ENCODE measurements around the gene HYAL1.
"Not testable (repeated sequence)": the region's sequence is repeated elsewhere in the genome, so short reads cannot be mapped to it uniquely, and the experiment has no call there.

HYAL1 gene

DNA sequence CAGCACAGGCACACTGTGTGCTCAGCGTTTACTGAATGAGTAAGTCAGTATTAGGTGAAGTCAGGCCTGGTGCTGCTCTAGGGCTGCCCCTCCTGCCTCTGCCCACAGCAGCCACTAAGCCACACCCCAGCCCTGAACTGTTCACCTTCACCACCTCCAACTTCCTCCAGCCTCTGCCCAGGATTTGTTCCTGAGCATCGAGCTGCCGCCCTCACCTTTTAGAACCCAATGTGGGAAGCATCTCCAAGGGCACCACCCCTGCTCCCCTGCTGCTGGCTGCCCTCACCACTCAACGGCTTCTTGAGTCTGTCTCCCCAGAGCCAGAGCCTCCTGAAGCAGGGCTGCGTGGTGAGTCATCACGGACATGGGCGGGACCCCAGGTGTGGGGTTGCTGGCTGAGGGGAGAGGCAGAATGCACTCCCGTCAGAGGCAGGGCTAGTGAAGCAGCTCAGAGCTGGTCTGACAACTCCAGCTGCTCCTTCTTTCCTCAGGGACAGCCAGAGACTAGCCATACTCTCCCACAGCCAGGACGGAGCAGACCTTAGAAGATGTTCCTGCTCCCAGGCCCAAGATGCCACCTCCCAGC, 13.4 kb upstream of the HYAL1 start:
- DNase-seq = no peak

- no peak for DNase-seq
Observed at GRCh38 chr3:50314816-50315215, 11.4 kb upstream of the HYAL1 start.

GRCh38 chr3:50314342-50314741, 11.0 kb upstream of the HYAL1 start:
- no peak for DNase-seq

- DNase-seq = not testable (repeated sequence)
Observed at GRCh38 chr3:50312041-50312440, 8.7 kb upstream of the HYAL1 start.

- no peak for DNase-seq
Observed at GRCh38 chr3:50304601-50305000, 1.2 kb upstream of the HYAL1 start.

GRCh38 chr3:50302095-50303012, 1.0 kb downstream of the HYAL1 start:
- no peak for DNase-seq

DNA sequence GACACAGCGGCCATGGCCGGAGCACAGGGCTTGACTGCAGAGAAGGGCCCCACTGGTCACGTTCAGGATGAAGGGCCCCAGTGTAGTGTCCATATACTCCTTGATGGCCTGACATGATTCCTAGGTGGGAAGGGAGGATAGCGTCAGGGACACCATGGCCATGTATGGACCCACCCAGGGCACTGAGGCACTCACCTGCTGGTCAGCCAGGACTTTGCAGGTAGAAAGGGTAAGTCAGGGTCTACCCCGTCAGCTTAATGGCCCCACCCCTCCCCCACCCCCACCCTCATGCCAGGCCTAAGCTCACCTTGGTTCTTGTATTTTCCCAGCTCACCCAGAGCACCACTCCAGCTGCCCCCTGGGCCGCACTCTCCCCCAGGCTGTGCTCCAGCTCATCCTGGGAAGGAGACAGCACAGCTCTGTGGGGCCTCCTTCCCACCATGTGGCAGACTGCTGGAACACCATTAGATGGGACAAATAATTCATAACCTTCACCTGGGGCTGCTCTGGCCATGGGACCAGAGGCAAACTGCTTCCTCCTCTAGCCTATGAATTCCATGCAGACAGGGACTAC, 2.6 kb downstream of the HYAL1 start:
- no peak for DNase-seq

DNA sequence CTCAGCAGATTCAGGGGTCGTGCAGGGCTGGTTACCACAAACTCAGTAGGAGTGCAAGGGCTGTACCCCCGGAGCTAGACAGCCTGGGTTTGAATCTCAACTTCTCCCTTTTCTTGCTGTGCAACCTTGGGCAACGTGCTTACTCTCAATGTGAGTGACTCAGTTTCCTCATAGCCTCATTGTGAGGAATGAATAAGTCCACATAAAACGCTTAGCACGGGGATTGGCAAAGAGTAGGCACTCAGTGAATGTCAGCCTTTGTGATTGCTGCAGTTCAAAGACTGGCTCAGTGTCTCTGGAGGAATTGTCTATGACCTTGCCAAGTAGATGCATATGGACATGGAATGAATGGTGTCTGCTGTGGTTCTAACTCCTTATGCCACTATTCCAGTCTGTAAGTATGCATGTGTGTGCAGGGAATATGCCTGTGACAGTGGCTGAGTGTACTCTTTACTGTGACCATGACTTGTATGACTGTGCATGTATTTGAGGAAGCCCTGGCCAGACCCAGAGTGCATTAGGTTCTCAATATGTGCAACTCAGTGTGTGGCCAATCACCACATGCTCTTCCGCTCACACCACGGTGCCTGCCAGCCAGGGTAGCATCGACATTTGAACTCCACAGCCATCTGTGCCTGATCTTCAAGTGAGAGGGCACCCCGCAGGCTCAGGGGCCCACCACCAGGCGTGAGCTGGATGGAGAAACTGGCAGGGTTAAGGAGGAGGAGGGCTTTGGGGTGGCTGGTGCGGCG, 3.3 kb downstream of the HYAL1 start:
- peak; percentile 96 to 97 for DNase-seq

DNA sequence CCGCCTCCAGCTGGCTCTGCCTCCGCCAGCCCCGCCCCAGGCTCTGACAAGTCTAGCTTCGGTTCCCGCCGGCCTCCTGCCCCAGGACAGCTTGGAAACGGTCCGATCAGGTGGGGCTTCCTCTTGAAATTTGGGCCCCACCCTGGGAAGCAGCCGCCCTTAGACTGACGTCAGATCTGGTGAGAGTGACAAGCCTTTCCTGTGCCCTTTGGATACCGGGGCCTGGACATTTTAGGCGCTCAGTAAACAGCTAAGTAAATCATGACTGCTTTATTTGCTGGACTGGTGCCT, 3.8 kb downstream of the HYAL1 start:
- DNase-seq = no peak

- DNase-seq = peak; percentile 99 to 100
Observed at GRCh38 chr3:50298836-50299637, 4.3 kb downstream of the HYAL1 start, which contains the start of the genes HYAL3 and NAA80. TSS of gene HYAL3 (minus strand) at chr3:50299405. CDS start at chr3:50295602, 3,803 bp downstream. TSS of gene NAA80 (minus strand) at chr3:50299405. CDS start at chr3:50297463, 1,942 bp downstream.

- DNase-seq = peak; percentile 40 to 49
Observed at GRCh38 chr3:50297896-50298725, 5.3 kb downstream of the HYAL1 start.

GRCh38 chr3:50297384-50297775, 6.0 kb downstream of the HYAL1 start:
- DNase-seq = no peak

DNA sequence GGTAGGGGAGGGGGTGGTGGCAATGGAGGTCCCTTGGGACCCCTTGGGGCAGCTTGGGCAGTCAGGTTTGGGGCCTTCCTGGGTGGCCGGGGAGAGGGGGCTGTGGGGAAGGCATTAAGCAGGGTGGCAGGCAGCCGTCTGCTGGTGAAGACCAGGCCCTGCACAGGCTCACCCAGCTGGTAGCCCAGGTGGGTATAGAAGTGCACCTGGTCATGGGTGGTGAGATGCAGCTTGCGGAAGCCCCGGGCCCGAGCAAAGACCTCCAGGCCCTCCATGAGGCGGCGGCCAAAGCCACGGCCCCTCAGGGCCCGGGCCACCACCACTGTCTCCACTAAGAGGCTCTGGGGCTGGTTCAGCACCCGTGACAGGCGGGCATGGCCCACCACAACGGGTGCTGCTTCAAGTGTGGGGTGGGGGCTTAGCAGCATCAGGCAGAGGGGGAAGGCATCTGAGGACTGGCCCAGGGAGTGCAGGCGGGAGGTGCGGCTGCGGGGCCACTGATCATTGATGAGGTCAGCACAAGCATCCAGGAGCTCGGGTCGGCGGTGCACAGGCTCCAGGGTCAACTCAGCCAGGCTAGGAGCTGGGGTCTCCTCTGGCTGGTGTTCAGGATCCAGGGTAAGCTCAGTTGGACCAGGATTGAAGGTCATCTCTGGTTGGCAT, 6.5 kb downstream of the HYAL1 start:
- no peak for DNase-seq

GRCh38 chr3:50295553-50296431, 7.6 kb downstream of the HYAL1 start:
- no peak for DNase-seq

GRCh38 chr3:50294492-50295403, 8.6 kb downstream of the HYAL1 start:
- DNase-seq = no peak

DNA sequence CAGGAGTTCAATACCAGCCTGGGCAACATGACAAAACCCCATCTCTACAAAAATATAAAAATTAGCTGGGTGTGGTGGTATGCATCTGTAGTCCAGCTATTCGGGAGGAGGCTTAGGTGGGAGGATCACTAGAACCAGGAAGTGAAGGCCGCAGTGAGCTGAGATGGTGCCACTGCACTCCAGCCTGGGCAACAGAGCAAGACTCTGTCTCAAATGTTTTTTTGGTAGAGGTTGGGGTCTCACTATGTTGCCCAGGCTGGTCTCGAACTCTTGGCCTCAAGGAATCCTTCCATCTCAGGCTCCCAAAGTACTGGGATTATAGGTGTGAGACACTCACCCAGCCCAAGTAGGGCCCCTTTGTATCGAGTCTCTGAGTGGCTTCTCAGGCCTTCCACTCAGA, 9.3 kb downstream of the HYAL1 start:
- DNase-seq = no peak

GRCh38 chr3:50293079-50293801, 10.1 kb downstream of the HYAL1 start:
- DNase-seq = no peak
